GM23338 (cell line): ENCODE data around the gene SLC35G2. TPM values are rescaled to one million over a fixed set of nuclear protein-coding genes. Genes with fewer than 3 reads are reported as not detected.

ENCODE experiments used
- ATAC-seq: fragments of 200-7000 bp; cut with Tn5 transposase; 3 replicates; pipeline ENCODE4 v1.9.1; 2020
- DNase-seq: peaks from one replicate; pipeline ENCODE4 v3.0.0-alpha.2; 2015; ENCODE audit warnings: low spot score
- H2AFZ ChIP-seq: fragments of 200-600 bp; sonication (generic); 2 replicates; pipeline ENCODE4 v1.8.0; 2016; ENCODE audit warnings: antibody characterized with exemption, mild to moderate bottlenecking, moderate library complexity
- H3F3A ChIP-seq: fragments of 200-600 bp; sonication (generic); replicated peaks from 2 replicates; pipeline ENCODE4 v1.8.0; 2017; ENCODE audit warnings: antibody characterized with exemption, mixed run types, low read depth
- H3K27ac ChIP-seq: fragments of 200-600 bp; sonication (generic); 2 replicates; pipeline ENCODE4 v1.6.1; 2016; ENCODE audit warnings: low read depth
- H3K27me3 ChIP-seq: fragments of 200-600 bp; sonication (generic); 2 replicates; pipeline ENCODE4 v1.8.0; 2016; ENCODE audit warnings: mild to moderate bottlenecking, mixed run types, moderate library complexity; ENCODE audit not compliant: insufficient read depth
- H3K36me3 ChIP-seq: fragments of 200-600 bp; sonication (generic); 2 replicates; pipeline ENCODE4 v1.8.0; 2016; ENCODE audit warnings: mild to moderate bottlenecking; ENCODE audit not compliant: insufficient read depth
- H3K4me1 ChIP-seq: fragments of 200-600 bp; sonication (generic); 2 replicates; pipeline ENCODE4 v1.8.0; 2016; ENCODE audit warnings: mild to moderate bottlenecking, moderate library complexity; ENCODE audit not compliant: insufficient read depth
- H3K4me2 ChIP-seq: fragments of 200-600 bp; sonication (generic); 2 replicates; pipeline ENCODE4 v1.7.1; 2017; ENCODE audit warnings: mixed run types
- H3K4me3 ChIP-seq: fragments of 200-600 bp; sonication (generic); 2 replicates; pipeline ENCODE4 v1.6.1; 2016; ENCODE audit warnings: mixed run types
- H3K79me2 ChIP-seq: fragments of 200-600 bp; sonication (generic); replicated peaks from 2 replicates; pipeline ENCODE4 v1.8.0; 2017; ENCODE audit warnings: mild to moderate bottlenecking; ENCODE audit not compliant: insufficient read depth
- H3K9me2 ChIP-seq: fragments of 200-600 bp; sonication (generic); 2 replicates; pipeline ENCODE4 v1.8.0; 2017; ENCODE audit not compliant: insufficient read depth
- H4K20me1 ChIP-seq: fragments of 200-600 bp; sonication (generic); replicated peaks from 2 replicates; pipeline ENCODE4 v1.8.0; 2017; ENCODE audit warnings: mild to moderate bottlenecking; ENCODE audit not compliant: insufficient read depth
- H3K27ac Mint-ChIP-seq: 2 replicates; pipeline ENCODE4 v1.8.0; 2020; ENCODE audit warnings: inconsistent platforms, mild to moderate bottlenecking, moderate library complexity, mixed read lengths
- H3K27me3 Mint-ChIP-seq: 3 replicates; pipeline ENCODE4 v1.8.0; 2022; ENCODE audit warnings: low read depth, mild to moderate bottlenecking, moderate library complexity, mixed read lengths, inconsistent platforms; ENCODE audit not compliant: insufficient read depth, poor library complexity
- H3K36me3 Mint-ChIP-seq: 3 replicates; pipeline ENCODE4 v1.8.0; 2021; ENCODE audit warnings: low read depth, mild to moderate bottlenecking, inconsistent platforms, moderate library complexity, mixed read lengths
- H3K4me1 Mint-ChIP-seq: 3 replicates; pipeline ENCODE4 v1.8.0; 2020; ENCODE audit warnings: mild to moderate bottlenecking, inconsistent platforms, mixed read lengths
- H3K4me3 Mint-ChIP-seq: 3 replicates; pipeline ENCODE4 v1.8.0; 2021; ENCODE audit warnings: moderate library complexity, mild to moderate bottlenecking, inconsistent platforms, mixed read lengths
- H3K9me3 Mint-ChIP-seq: 3 replicates; pipeline ENCODE4 v1.8.0; 2020; ENCODE audit warnings: moderate library complexity, mild to moderate bottlenecking, inconsistent platforms, mixed read lengths
- CREB1 ChIP-seq: fragments of 250-450 bp; sonication (Bioruptor Pico); IDR thresholded peaks from 2 replicates; pipeline ENCODE4 v1.5.0; 2020; ENCODE audit warnings: low read depth, mild to moderate bottlenecking, moderate library complexity
- EZH2 ChIP-seq: fragments of 200-600 bp; sonication (generic); IDR thresholded peaks from one replicate; pipeline ENCODE4 v1.8.0; 2017; ENCODE audit warnings: antibody characterized with exemption, mild to moderate bottlenecking, low read depth; ENCODE audit not compliant: unreplicated experiment
- EZH2phosphoT487 ChIP-seq: fragments of 200-600 bp; sonication (generic); IDR thresholded peaks from one replicate; pipeline ENCODE4 v1.8.1; 2018; ENCODE audit warnings: antibody characterized with exemption; ENCODE audit not compliant: unreplicated experiment
- JUNB ChIP-seq: IDR thresholded peaks from one replicate; pipeline ENCODE4 v1.6.1; 2016; ENCODE audit warnings: antibody characterized with exemption; ENCODE audit not compliant: unreplicated experiment
- NANOG ChIP-seq: IDR thresholded peaks from 2 replicates; pipeline ENCODE4 v1.6.1; 2016; ENCODE audit warnings: antibody characterized with exemption, borderline replicate concordance
- POLR2AphosphoS5 ChIP-seq: IDR thresholded peaks from 2 replicates; pipeline ENCODE4 v1.6.1; 2016; ENCODE audit warnings: antibody characterized with exemption, low read depth
- STAT1 ChIP-seq: IDR thresholded peaks from one replicate; pipeline ENCODE4 v1.6.1; 2016; ENCODE audit warnings: antibody characterized with exemption; ENCODE audit not compliant: unreplicated experiment
- ZNF114 ChIP-seq: fragments of 250-450 bp; sonication (Bioruptor Pico); IDR thresholded peaks from 2 replicates; pipeline ENCODE4 v1.5.0; 2020; ENCODE audit warnings: mild to moderate bottlenecking, moderate library complexity
- polyA plus RNA-seq: library from polyadenylated mRNA; unstranded; fragments of >200 nt; fragmentation: Nextera tagmentation; extraction: Ambion mirVana; gene quantifications from 2 replicates; pipeline ENCODE4 v1.2.1, GENCODE V29; 2016
- total RNA-seq: library from RNA; depleted of rRNA; stranded (reverse); fragments of >200 nt; shearing (Covaris generic); gene quantifications from 2 replicates; pipeline ENCODE4 v1.2.3, GENCODE V29; 2014
- TF ChIP-seq, protein P1 (sequence below): fragments of 250-450 bp; sonication (Bioruptor Pico); IDR thresholded peaks from 2 replicates; pipeline ENCODE4 v1.5.0; 2020; ENCODE audit warnings: mild to moderate bottlenecking, moderate library complexity
- TF ChIP-seq, protein P2 (sequence below): IDR thresholded peaks from 2 replicates; pipeline ENCODE4 v1.6.1; 2016; ENCODE audit warnings: antibody characterized with exemption
- TF ChIP-seq, protein P3 (sequence below), 2 experiments: fragments of 200-600 bp in 1 of 2; sonication (generic) in 1 of 2; conservative IDR thresholded peaks; 2 replicates each; pipeline versions ENCODE4 v1.5.1 to v1.6.1; 2016 to 2017; ENCODE audit warnings: antibody characterized with exemption in 2 of 2, low read depth in 2 of 2, mild to moderate bottlenecking in 2 of 2, moderate library complexity in 1 of 2

The SLC35G2 gene
- total and polyA plus RNA-seq, 2 experiments from 2014 or later = 6.8 to 8.8 TPM

DNA sequence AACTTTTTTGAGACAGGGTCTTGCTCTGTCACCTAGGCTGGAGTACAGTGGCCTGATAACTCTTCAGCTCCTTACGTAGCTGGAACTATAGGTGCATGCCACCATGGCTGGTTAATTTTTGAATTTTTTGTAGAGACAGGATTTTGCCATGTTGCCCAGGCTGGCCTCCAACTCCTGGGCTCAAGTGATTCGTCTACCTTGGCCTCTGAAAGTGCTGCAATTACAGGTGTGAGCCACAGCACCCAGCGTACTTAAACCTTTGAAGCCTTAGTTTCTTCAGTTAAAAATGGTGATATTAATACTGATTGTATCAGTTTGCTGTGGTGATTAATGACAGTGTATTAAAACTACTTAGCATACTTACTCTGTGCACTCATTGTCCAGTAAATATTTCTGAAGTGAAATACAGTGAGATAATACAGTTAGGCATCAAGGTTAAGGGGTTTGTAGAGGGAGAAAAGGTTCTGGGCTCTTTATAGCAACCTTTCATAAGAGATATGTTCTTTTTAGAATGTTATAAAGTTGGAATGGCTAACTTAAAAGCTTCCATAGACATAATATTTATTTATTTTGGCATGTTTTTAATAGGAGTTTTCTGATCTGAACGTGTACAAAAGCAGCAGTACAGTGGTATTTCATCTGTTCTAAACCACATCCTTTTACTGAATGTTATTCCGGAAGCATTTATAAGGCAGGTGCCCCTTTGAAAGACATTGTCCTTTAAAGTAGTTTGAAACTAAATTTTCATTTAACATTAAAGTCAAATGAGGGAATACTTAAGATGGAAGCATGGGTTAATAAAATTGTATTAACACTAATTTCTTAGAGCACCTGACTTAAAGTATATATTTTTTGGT lies 66.7 kb downstream of the SLC35G2 start:
- peaks cover 45% of the 10 kb centered on the region for H4K20me1 ChIP-seq
- H3K4me3 Mint-ChIP-seq = no peak overlapping the region

More for the DNA sequence above, 66.7 kb downstream of the SLC35G2 start:
- no peaks in the 10 kb centered on the region for H3K27me3 ChIP-seq
- H3K36me3 ChIP-seq = no peaks in the 10 kb centered on the region
- H3K79me2 ChIP-seq = peaks cover 92% of the 10 kb centered on the region
- no peak overlapping the region for H3K27ac ChIP-seq
- no peak overlapping the region for H2AFZ ChIP-seq
- no peaks in the 10 kb centered on the region for H3K4me1 ChIP-seq
- peaks cover 17% of the 10 kb centered on the region for H3K36me3 Mint-ChIP-seq
- no peaks in the 10 kb centered on the region for H3F3A ChIP-seq
- H3K9me2 ChIP-seq = no peaks in the 10 kb centered on the region
- TF ChIP-seq STAT1 (no peak), EZH2 (no peak), POLR2AphosphoS5 (no peak), CREB1 (CRISPR knock-in tag) (no peak), EZH2phosphoT487 (no peak), NANOG (no peak), ZNF114 (CRISPR knock-in tag) (no peak), JUNB (no peak)
- TF ChIP-seq, protein P1, sequence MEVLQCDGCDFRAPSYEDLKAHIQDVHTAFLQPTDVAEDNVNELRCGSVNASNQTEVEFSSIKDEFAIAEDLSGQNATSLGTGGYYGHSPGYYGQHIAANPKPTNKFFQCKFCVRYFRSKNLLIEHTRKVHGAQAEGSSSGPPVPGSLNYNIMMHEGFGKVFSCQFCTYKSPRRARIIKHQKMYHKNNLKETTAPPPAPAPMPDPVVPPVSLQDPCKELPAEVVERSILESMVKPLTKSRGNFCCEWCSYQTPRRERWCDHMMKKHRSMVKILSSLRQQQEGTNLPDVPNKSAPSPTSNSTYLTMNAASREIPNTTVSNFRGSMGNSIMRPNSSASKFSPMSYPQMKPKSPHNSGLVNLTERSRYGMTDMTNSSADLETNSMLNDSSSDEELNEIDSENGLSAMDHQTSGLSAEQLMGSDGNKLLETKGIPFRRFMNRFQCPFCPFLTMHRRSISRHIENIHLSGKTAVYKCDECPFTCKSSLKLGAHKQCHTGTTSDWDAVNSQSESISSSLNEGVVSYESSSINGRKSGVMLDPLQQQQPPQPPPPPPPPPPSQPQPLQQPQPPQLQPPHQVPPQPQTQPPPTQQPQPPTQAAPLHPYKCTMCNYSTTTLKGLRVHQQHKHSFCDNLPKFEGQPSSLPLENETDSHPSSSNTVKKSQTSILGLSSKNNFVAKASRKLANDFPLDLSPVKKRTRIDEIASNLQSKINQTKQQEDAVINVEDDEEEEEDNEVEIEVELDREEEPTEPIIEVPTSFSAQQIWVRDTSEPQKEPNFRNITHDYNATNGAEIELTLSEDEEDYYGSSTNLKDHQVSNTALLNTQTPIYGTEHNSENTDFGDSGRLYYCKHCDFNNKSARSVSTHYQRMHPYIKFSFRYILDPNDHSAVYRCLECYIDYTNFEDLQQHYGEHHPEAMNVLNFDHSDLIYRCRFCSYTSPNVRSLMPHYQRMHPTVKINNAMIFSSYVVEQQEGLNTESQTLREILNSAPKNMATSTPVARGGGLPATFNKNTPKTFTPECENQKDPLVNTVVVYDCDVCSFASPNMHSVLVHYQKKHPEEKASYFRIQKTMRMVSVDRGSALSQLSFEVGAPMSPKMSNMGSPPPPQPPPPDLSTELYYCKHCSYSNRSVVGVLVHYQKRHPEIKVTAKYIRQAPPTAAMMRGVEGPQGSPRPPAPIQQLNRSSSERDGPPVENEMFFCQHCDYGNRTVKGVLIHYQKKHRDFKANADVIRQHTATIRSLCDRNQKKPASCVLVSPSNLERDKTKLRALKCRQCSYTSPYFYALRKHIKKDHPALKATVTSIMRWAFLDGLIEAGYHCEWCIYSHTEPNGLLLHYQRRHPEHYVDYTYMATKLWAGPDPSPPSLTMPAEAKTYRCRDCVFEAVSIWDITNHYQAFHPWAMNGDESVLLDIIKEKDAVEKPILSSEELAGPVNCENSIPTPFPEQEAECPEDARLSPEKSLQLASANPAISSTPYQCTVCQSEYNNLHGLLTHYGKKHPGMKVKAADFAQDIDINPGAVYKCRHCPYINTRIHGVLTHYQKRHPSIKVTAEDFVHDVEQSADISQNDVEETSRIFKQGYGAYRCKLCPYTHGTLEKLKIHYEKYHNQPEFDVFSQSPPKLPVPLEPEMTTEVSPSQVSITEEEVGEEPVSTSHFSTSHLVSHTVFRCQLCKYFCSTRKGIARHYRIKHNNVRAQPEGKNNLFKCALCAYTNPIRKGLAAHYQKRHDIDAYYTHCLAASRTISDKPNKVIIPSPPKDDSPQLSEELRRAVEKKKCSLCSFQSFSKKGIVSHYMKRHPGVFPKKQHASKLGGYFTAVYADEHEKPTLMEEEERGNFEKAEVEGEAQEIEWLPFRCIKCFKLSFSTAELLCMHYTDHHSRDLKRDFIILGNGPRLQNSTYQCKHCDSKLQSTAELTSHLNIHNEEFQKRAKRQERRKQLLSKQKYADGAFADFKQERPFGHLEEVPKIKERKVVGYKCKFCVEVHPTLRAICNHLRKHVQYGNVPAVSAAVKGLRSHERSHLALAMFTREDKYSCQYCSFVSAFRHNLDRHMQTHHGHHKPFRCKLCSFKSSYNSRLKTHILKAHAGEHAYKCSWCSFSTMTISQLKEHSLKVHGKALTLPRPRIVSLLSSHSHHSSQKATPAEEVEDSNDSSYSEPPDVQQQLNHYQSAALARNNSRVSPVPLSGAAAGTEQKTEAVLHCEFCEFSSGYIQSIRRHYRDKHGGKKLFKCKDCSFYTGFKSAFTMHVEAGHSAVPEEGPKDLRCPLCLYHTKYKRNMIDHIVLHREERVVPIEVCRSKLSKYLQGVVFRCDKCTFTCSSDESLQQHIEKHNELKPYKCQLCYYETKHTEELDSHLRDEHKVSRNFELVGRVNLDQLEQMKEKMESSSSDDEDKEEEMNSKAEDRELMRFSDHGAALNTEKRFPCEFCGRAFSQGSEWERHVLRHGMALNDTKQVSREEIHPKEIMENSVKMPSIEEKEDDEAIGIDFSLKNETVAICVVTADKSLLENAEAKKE (CRISPR knock-in tag) = no peak
- TF ChIP-seq, protein P2, sequence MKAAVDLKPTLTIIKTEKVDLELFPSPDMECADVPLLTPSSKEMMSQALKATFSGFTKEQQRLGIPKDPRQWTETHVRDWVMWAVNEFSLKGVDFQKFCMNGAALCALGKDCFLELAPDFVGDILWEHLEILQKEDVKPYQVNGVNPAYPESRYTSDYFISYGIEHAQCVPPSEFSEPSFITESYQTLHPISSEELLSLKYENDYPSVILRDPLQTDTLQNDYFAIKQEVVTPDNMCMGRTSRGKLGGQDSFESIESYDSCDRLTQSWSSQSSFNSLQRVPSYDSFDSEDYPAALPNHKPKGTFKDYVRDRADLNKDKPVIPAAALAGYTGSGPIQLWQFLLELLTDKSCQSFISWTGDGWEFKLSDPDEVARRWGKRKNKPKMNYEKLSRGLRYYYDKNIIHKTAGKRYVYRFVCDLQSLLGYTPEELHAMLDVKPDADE = no peak
- TF ChIP-seq, protein P3, sequence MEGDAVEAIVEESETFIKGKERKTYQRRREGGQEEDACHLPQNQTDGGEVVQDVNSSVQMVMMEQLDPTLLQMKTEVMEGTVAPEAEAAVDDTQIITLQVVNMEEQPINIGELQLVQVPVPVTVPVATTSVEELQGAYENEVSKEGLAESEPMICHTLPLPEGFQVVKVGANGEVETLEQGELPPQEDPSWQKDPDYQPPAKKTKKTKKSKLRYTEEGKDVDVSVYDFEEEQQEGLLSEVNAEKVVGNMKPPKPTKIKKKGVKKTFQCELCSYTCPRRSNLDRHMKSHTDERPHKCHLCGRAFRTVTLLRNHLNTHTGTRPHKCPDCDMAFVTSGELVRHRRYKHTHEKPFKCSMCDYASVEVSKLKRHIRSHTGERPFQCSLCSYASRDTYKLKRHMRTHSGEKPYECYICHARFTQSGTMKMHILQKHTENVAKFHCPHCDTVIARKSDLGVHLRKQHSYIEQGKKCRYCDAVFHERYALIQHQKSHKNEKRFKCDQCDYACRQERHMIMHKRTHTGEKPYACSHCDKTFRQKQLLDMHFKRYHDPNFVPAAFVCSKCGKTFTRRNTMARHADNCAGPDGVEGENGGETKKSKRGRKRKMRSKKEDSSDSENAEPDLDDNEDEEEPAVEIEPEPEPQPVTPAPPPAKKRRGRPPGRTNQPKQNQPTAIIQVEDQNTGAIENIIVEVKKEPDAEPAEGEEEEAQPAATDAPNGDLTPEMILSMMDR (conservative IDR thresholded peaks at IDR 0.05; ENCODE audit: low read depth in 2 of 2) = no peak
- no peak overlapping the region for H3K4me2 ChIP-seq
- ATAC-seq (no peak), DNase-seq (no peak)
- H3K4me1 Mint-ChIP-seq = no peaks in the 10 kb centered on the region; the same call in 2 of the 3 replicates
- no peak overlapping the region for H3K27ac Mint-ChIP-seq
- peaks cover 8% of the 10 kb centered on the region for H3K9me3 Mint-ChIP-seq
- H3K27me3 Mint-ChIP-seq = peaks cover 2% of the 10 kb centered on the region
- no peak overlapping the region for H3K4me3 ChIP-seq
